ENCODE measurements around the gene PROK2.

PROK2 gene

GRCh38 chr3:71733319-71733718 is 51.6 kb downstream of the PROK2 start:
- no peak for DNase-seq

GRCh38 chr3:71732637-71733036 is 52.3 kb downstream of the PROK2 start:
- no peak for DNase-seq

GRCh38 chr3:71728632-71729342 is 56.2 kb downstream of the PROK2 start:
- peak; percentile 82 for DNase-seq

GRCh38 chr3:71726146-71726545 is 58.8 kb downstream of the PROK2 start:
- DNase-seq, result no peak

- DNase-seq, result no peak
Measured at GRCh38 chr3:71725271-71725991, 59.5 kb downstream of the PROK2 start, which contains the start of gene EIF4E3. Gene EIF4E3, minus strand, starts transcription at chr3:71725402. Its CDS starts 35 bp downstream, at chr3:71725367.

- no peak for DNase-seq
Measured at GRCh38 chr3:71724584-71725270, 60.2 kb downstream of the PROK2 start.

GRCh38 chr3:71724171-71724453 is 60.8 kb downstream of the PROK2 start:
- no peak for DNase-seq

- peak; percentile 10 for DNase-seq
Measured at GRCh38 chr3:71723452-71724170, 61.3 kb downstream of the PROK2 start.

GRCh38 chr3:71722693-71723092 is 62.3 kb downstream of the PROK2 start:
- no peak for DNase-seq
